Left kidney (tissue), 2 donors: ENCODE data around the gene GRHL3. TPM values are rescaled to one million over a fixed set of nuclear protein-coding genes. Genes with fewer than 3 reads are reported as not detected.

Experiments used
- DNase-seq: peaks from one replicate; pipeline ENCODE4 v3.0.0-alpha.2; 2013
- polyA plus RNA-seq: library from polyadenylated mRNA; unstranded; fragments of 120-200 nt; gene quantifications from one replicate; pipeline ENCODE4 v1.2.1, GENCODE V29; 2013; ENCODE audit not compliant: insufficient read length

The GRHL3 gene
- polyA plus RNA-seq, 1 donor: 4.6 TPM

GRCh38 chr1:24373044-24373443 is 53.9 kb downstream of the GRHL3 start:
- DNase-seq: no peak

GRCh38 chr1:24373710-24374109 is 54.6 kb downstream of the GRHL3 start:
- DNase-seq: no peak

GRCh38 chr1:24374891-24375786 is 56.0 kb downstream of the GRHL3 start:
- DNase-seq: no peak

- DNase-seq: no peak
Observed at GRCh38 chr1:24379733-24380315, 60.7 kb downstream of the GRHL3 start.

GRCh38 chr1:24380508-24380907 is 61.4 kb downstream of the GRHL3 start:
- DNase-seq: no peak

- DNase-seq: no peak
Observed at GRCh38 chr1:24381256-24381655, 62.1 kb downstream of the GRHL3 start.

- DNase-seq: no peak
Observed at GRCh38 chr1:24382165-24382577, 63.0 kb downstream of the GRHL3 start.

GRCh38 chr1:24383381-24383940 is 64.3 kb downstream of the GRHL3 start:
- DNase-seq: no peak

- no peak for DNase-seq
Observed at GRCh38 chr1:24384251-24385090, 65.3 kb downstream of the GRHL3 start.

GRCh38 chr1:24385160-24385940 is 66.2 kb downstream of the GRHL3 start:
- DNase-seq: no peak

GRCh38 chr1:24386241-24386640 is 67.1 kb downstream of the GRHL3 start:
- no peak for DNase-seq

- no peak for DNase-seq
Observed at GRCh38 chr1:24386931-24387330, 67.8 kb downstream of the GRHL3 start.

- DNase-seq: no peak
Observed at GRCh38 chr1:24387636-24388175, 68.5 kb downstream of the GRHL3 start.

GRCh38 chr1:24388331-24388885 is 69.3 kb downstream of the GRHL3 start:
- no peak for DNase-seq

GRCh38 chr1:24389231-24389678 is 70.1 kb downstream of the GRHL3 start:
- no peak for DNase-seq

- peak; percentile 74 for DNase-seq
Observed at GRCh38 chr1:24390924-24391782, 72.0 kb downstream of the GRHL3 start.

GRCh38 chr1:24391882-24392603 is 72.9 kb downstream of the GRHL3 start:
- DNase-seq: peak; percentile 56

- DNase-seq: no peak
Observed at GRCh38 chr1:24392604-24392946, 73.4 kb downstream of the GRHL3 start.

- no peak for DNase-seq
Observed at GRCh38 chr1:24392982-24393650, 74.0 kb downstream of the GRHL3 start.
